SU-DHL-6 (cell line): ENCODE measurements around the gene HCN4.

Experiments
- H2AFZ ChIP-seq: fragments of 200-600 bp; sonication (generic); 2 replicates; pipeline ENCODE4 v1.6.1; 2014; ENCODE audit warnings: low read depth, mild to moderate bottlenecking, moderate library complexity, mixed read lengths, antibody characterized with exemption, low read length; ENCODE audit not compliant: severe bottlenecking
- H3F3A ChIP-seq: fragments of 200-600 bp; shearing (Covaris generic); 2 replicates; pipeline ENCODE4 v1.6.0; 2016; ENCODE audit warnings: antibody characterized with exemption, mild to moderate bottlenecking; ENCODE audit not compliant: insufficient read depth
- H3K27ac ChIP-seq: fragments of 200-600 bp; sonication (generic); 2 replicates; pipeline ENCODE4 v1.5.1; 2016; ENCODE audit warnings: low read depth, mild to moderate bottlenecking, low read length, moderate library complexity, mixed read lengths
- H3K27me3 ChIP-seq: fragments of 200-600 bp; sonication (generic), shearing (Covaris generic); 2 replicates; pipeline ENCODE4 v1.6.0; 2014; ENCODE audit warnings: mild to moderate bottlenecking, low read length
- H3K36me3 ChIP-seq: fragments of 200-600 bp; sonication (generic); 2 replicates; pipeline ENCODE4 v1.6.1; 2014; ENCODE audit warnings: mild to moderate bottlenecking, low read length, mixed read lengths
- H3K4me2 ChIP-seq: fragments of 300-600, 200-600 bp; shearing (Covaris generic), sonication (generic); 2 replicates; pipeline ENCODE4 v1.6.0; 2014; ENCODE audit warnings: low read length, low read depth, mild to moderate bottlenecking; ENCODE audit not compliant: poor library complexity, severe bottlenecking
- H3K4me3 ChIP-seq: fragments of 200-600 bp; sonication (generic); 2 replicates; pipeline ENCODE4 v1.5.1; 2014; ENCODE audit warnings: antibody characterized with exemption, low read length, mild to moderate bottlenecking, mixed read lengths; ENCODE audit not compliant: insufficient read depth, poor library complexity, severe bottlenecking
- H3K79me2 ChIP-seq: fragments of 200-600 bp; sonication (generic); 2 replicates; pipeline ENCODE4 v1.6.1; 2014; ENCODE audit warnings: mild to moderate bottlenecking, low read length, moderate library complexity; ENCODE audit not compliant: insufficient read depth
- H3K9ac ChIP-seq: fragments of 200-600 bp; sonication (generic); 2 replicates; pipeline ENCODE4 v1.7.0; 2014; ENCODE audit warnings: mild to moderate bottlenecking, low read length
- H3K9me2 ChIP-seq: fragments of 200-600 bp; sonication (generic); replicated peaks from 2 replicates; pipeline ENCODE4 v1.6.1; 2014; ENCODE audit warnings: low read length; ENCODE audit not compliant: insufficient read depth
- H3K9me3 ChIP-seq: fragments of 200-600 bp; sonication (generic); 2 replicates; pipeline ENCODE4 v1.6.1; 2014; ENCODE audit warnings: low read length, mixed read lengths; ENCODE audit not compliant: insufficient read depth
- H4K20me1 ChIP-seq: fragments of 200-600 bp; sonication (generic); 2 replicates; pipeline ENCODE4 v1.6.1; 2014; ENCODE audit warnings: low read depth, mild to moderate bottlenecking, antibody characterized with exemption, low read length, moderate library complexity, mixed read lengths
- CTCF ChIP-seq: fragments of 200-600 bp; sonication (generic); IDR thresholded peaks from one replicate; pipeline ENCODE4 v1.5.1; 2017; ENCODE audit warnings: antibody characterized with exemption, mild to moderate bottlenecking, low read length, moderate library complexity; ENCODE audit not compliant: insufficient read depth, poor library complexity, severe bottlenecking
- EZH2phosphoT487 ChIP-seq: fragments of 200-600 bp; sonication (generic), shearing (Covaris generic); conservative IDR thresholded peaks from 2 replicates; pipeline ENCODE4 v1.6.1; 2018; ENCODE audit warnings: mild to moderate bottlenecking, antibody characterized with exemption, low read length, moderate library complexity, mixed read lengths

HCN4 gene

GRCh38 chr15:73382115-73382514 lies 13.4 kb upstream of the HCN4 start:
- TF ChIP-seq EZH2phosphoT487 (no peak), CTCF (no peak)

GRCh38 chr15:73380661-73381060 lies 11.9 kb upstream of the HCN4 start:
- Histone ChIP-seq H3F3A (no peaks in the 10 kb centered on the region), H3K4me3 (no peak overlapping the region), H3K9me3 (no peaks in the 10 kb centered on the region), H3K9me2 (no peaks in the 10 kb centered on the region), H3K27me3 (no peaks in the 10 kb centered on the region), H3K36me3 (no peaks in the 10 kb centered on the region), H4K20me1 (no peaks in the 10 kb centered on the region), H3K4me2 (no peak overlapping the region), H3K79me2 (no peaks in the 10 kb centered on the region), H3K9ac (no peak overlapping the region), H2AFZ (no peak overlapping the region), H3K27ac (no peak overlapping the region)
- TF ChIP-seq CTCF (no peak), EZH2phosphoT487 (no peak)

More at GRCh38 chr15:73382115-73382514, 13.4 kb upstream of the HCN4 start:
- no peaks in the 10 kb centered on the region for H3K79me2 ChIP-seq
- H3K4me2 ChIP-seq = no peak overlapping the region
- H3K9ac ChIP-seq = no peak overlapping the region
- H3K9me2 ChIP-seq = no peaks in the 10 kb centered on the region
- no peak overlapping the region for H3K4me3 ChIP-seq
- no peaks in the 10 kb centered on the region for H3K36me3 ChIP-seq
- H2AFZ ChIP-seq = no peak overlapping the region
- no peaks in the 10 kb centered on the region for H3F3A ChIP-seq
- no peaks in the 10 kb centered on the region for H3K9me3 ChIP-seq
- no peaks in the 10 kb centered on the region for H3K27me3 ChIP-seq
- no peak overlapping the region for H3K27ac ChIP-seq
- H4K20me1 ChIP-seq = no peaks in the 10 kb centered on the region

GRCh38 chr15:73378089-73378488 lies 9.3 kb upstream of the HCN4 start:
- H3K79me2 ChIP-seq = no peaks in the 10 kb centered on the region
- no peaks in the 10 kb centered on the region for H3K27me3 ChIP-seq
- no peak overlapping the region for H3K4me2 ChIP-seq
- no peaks in the 10 kb centered on the region for H3K9me2 ChIP-seq
- no peaks in the 10 kb centered on the region for H3K36me3 ChIP-seq
- H3K27ac ChIP-seq = no peak overlapping the region
- no peaks in the 10 kb centered on the region for H3F3A ChIP-seq
- H3K9ac ChIP-seq = no peak overlapping the region
- no peaks in the 10 kb centered on the region for H3K9me3 ChIP-seq
- TF ChIP-seq EZH2phosphoT487 (no peak), CTCF (no peak)
- H3K4me3 ChIP-seq = no peak overlapping the region
- no peak overlapping the region for H2AFZ ChIP-seq
- H4K20me1 ChIP-seq = no peaks in the 10 kb centered on the region
